ENCODE results near the gene YARS1. TPM values are rescaled to one million over a fixed set of nuclear protein-coding genes. Genes with fewer than 3 reads are reported as not detected.

The YARS1 gene
- polyA plus RNA-seq, 3 donors: 22.5 to 63.1 (median 35.5) TPM

DNA sequence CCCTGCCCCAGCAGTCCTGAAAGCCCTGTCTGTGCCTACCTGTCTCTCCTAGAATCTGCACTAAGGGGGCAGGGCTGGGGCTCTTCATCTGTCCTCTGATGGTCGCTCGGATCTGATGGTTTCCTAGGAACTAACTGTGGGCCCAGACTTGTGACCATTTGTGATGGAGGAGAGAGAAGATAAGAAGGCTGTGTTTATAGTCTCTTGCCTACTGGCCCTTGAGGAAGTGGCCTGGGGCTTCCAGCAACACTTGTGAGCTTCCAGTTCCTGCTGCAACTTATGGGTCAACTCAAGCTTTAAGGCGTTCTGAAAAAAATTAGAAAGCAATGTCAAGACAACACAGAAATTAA lies 61.4 kb downstream of the YARS1 start:
- no peak overlapping the region for H3K27ac ChIP-seq (ENCODE audit: low read depth, low read length)
- WGBS, 3 donors: 39 to 78% (median 67%) methylated on average over 3 of the region's 3 CpGs

- 36 to 67% (median 52%) methylated on average over 10 of the region's 10 CpGs for WGBS, 3 donors
- no peak overlapping the region for H3K27ac ChIP-seq (ENCODE audit: low read depth, low read length)
Observed at GRCh38 chr1:32755098-32755809, 61.9 kb downstream of the YARS1 start.

GRCh38 chr1:32754317-32755097 lies 62.7 kb downstream of the YARS1 start:
- WGBS, 3 donors: 1 to 12% (median 11%) methylated on average over 44 to 47 of the region's 47 CpGs
- H3K27ac ChIP-seq (ENCODE audit: low read depth, low read length): no peak overlapping the region

- 2% methylated on average over 39 to 66 of the region's 66 CpGs for WGBS, 3 donors
- no peak overlapping the region for H3K27ac ChIP-seq (ENCODE audit: low read depth, low read length)
Observed at GRCh38 chr1:32753532-32754316, 63.4 kb downstream of the YARS1 start.

- 58 to 72% (median 59%) methylated on average over 3 of the region's 3 CpGs for WGBS, 3 donors
- no peak overlapping the region for H3K27ac ChIP-seq (ENCODE audit: low read depth, low read length)
Observed at GRCh38 chr1:32749771-32750170, 67.4 kb downstream of the YARS1 start.

DNA sequence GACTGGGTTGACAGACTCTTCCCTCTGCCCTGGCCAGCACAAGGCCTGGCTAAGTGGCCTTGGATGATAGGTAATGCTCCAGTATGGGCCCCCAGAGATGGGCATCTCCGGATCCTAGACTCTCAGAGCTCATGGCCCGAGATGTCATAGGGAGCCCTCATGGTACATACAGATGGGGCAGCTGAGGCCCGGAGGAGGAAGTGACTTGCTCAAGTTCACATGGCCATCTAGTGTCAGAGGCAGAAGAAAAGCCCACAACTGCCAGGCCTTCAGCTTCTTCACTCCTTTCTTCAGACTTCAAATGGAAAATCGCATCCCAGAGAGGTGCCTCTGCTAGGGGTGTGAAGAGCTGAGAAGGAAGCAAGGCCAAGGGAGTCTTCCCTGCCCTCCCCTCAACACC lies 67.8 kb downstream of the YARS1 start:
- H3K27ac ChIP-seq (ENCODE audit: low read depth, low read length): no peak overlapping the region
- WGBS, 3 donors: 73 to 83% (median 83%) methylated on average over 4 of the region's 4 CpGs

GRCh38 chr1:32748926-32749325 lies 68.2 kb downstream of the YARS1 start:
- H3K27ac ChIP-seq (ENCODE audit: low read depth, low read length): no peak overlapping the region
- 82 to 85% (median 83%) methylated on average over 8 of the region's 8 CpGs for WGBS, 3 donors

GRCh38 chr1:32748348-32748747 lies 68.8 kb downstream of the YARS1 start:
- WGBS, 3 donors: 90 to 93% (median 92%) methylated on average over 4 of the region's 4 CpGs
- H3K27ac ChIP-seq (ENCODE audit: low read depth, low read length): no peak overlapping the region

DNA sequence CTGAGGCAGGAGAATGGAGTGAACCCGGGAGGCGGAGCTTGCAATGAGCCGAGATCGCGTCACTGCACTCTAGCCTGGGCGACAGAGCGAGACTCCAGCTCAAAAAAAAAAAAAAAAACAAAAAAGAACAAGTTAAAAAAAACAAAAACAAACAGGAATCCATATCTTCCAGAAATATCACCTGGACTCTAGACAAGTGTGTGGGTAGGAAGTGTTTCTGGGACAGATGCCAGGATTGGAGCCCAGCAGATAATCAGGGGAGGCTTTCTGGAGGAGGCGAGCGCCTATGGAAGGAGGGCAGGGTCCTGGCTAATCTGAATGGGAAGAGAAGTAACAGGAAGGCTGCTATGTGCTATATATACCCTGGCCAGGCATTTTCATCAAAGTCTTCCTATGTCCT lies 71.0 kb downstream of the YARS1 start:
- WGBS, 3 donors: 29 to 85% (median 81%) methylated on average over 9 of the region's 9 CpGs

GRCh38 chr1:32744071-32744425 lies 73.1 kb downstream of the YARS1 start:
- H3K27ac ChIP-seq (ENCODE audit: low read depth, low read length): no peak overlapping the region

More for the DNA sequence above, 71.0 kb downstream of the YARS1 start:
- H3K27ac ChIP-seq (ENCODE audit: low read depth, low read length): no peak overlapping the region

- no peak overlapping the region for H3K27ac ChIP-seq (ENCODE audit: low read depth, low read length)
- WGBS, 3 donors: 18 to 46% (median 39%) methylated on average over 6 of the region's 6 CpGs
Observed at GRCh38 chr1:32743380-32744070, 73.6 kb downstream of the YARS1 start.

GRCh38 chr1:32742956-32743355 lies 74.2 kb downstream of the YARS1 start:
- H3K27ac ChIP-seq (ENCODE audit: low read depth, low read length): no peak overlapping the region
- WGBS, 3 donors: 28 to 72% (median 66%) methylated on average over 4 of the region's 4 CpGs

- no peak overlapping the region for H3K27ac ChIP-seq (ENCODE audit: low read depth, low read length)
- 7 to 20% (median 18%) methylated on average over 26 to 28 of the region's 28 CpGs for WGBS, 3 donors
Observed at GRCh38 chr1:32742199-32742947, 74.8 kb downstream of the YARS1 start.

DNA sequence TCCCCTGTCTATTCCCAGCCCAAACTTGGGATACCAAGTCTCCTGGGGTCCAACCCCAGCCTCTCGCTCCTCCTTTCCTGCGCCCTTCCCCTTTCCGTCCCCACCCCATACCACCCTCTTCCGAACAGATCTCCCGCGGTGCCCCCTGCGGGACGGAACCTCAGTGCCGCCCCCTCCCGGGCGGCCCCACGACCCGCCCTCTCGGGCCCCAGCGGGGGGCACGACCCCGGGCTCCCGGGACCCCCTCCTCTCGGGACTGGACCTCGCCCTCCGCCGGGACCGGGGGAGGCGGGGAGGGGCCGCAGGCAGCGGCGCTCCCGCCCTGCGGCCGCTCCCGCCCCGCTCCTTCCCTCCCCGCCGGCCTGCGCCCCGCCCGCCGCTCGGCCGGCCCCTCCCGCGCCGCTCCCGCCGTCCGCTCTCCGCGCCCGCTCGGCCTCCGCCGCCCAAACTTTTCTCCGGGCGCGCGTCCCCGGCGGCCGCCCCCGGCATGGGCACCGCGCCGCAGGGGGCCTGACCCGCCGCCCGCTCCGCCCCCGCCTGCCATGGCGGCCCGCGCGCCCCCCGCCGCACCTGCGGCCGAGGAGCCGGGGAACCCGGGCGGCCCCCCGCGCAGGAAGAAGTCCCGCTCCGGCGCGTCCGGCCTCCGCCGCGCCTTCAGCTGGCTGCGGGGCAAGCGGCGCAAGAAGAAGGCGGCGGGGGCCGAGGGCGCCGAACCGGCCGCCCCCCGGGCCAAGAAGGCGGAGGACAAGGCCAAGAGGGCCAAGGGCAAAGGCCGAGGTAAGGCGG lies 75.6 kb downstream of the YARS1 start:
- WGBS, 3 donors: 0 to 1% (median 1%) methylated on average over 53 to 101 of the region's 103 CpGs
- H3K27ac ChIP-seq (ENCODE audit: low read depth, low read length): no peak overlapping the region

GRCh38 chr1:32741059-32741412 lies 76.1 kb downstream of the YARS1 start:
- 23 to 37% (median 31%) methylated on average over 10 of the region's 10 CpGs for WGBS, 3 donors
- H3K27ac ChIP-seq (ENCODE audit: low read depth, low read length): no peak overlapping the region

GRCh38 chr1:32736812-32737791 lies 80.1 kb downstream of the YARS1 start:
- H3K27ac ChIP-seq (ENCODE audit: low read depth, low read length): no peak overlapping the region
- 71 to 89% (median 87%) methylated on average over 7 of the region's 7 CpGs for WGBS, 3 donors

All from adipose tissue (tissue), 3 donors.